GM06990 (cell line): ENCODE data around the gene LRRC56.

Source experiments
- DNase-seq: peaks from one replicate; pipeline ENCODE4 v3.0.0-alpha.2; 2011; ENCODE audit not compliant: insufficient read length; ENCODE audit errors: extremely low read depth
- H3K27me3 ChIP-seq: replicated peaks from 2 replicates; pipeline ENCODE4 v1.6.0; 2011; ENCODE audit warnings: low read length; ENCODE audit not compliant: control insufficient read depth, insufficient read depth
- H3K36me3 ChIP-seq: 2 replicates; pipeline ENCODE4 v1.5.1; 2011; ENCODE audit warnings: low read length; ENCODE audit not compliant: control insufficient read depth, insufficient read depth
- H3K4me3 ChIP-seq: replicated peaks from 2 replicates; pipeline ENCODE4 v1.5.1; 2011; ENCODE audit warnings: low read depth, mild to moderate bottlenecking, control low read depth, low read length
- TF ChIP-seq, protein P1 (sequence below): IDR thresholded peaks from 2 replicates; pipeline ENCODE4 v1.5.1; 2011; ENCODE audit warnings: low read length, control low read depth, mild to moderate bottlenecking, inconsistent platforms; ENCODE audit not compliant: insufficient read depth, poor library complexity, severe bottlenecking

LRRC56 gene

DNA sequence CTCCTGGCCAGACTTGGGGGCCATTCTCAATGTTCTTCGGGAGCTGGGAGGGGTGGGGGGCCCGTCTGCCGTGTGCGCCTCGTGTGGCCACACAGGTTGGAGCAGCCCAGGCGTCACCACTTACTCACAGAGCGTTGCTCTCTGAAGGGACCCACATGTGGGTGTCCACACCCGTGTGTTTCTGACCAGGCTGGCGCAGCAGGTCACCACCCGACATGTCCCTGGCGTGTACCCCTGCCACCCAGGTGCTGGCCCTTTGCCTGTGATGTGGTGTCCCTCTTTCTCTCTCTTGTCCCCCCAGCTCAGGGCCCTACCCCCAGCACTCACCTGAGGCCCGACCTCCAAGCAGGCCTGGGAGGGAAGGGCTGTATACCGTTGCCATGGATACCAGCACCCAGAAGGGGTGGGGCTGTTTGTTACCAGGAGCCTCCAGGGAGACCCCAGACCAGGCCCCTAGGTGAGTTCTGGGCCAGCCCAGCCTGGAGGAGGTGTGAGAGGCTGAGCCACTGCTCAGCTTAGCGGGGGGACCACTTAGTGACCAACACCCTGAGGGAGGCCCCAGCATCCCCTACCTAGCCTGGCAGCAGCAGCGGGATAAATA, 21.8 kb downstream of the LRRC56 start:
- no peak for DNase-seq
- Histone ChIP-seq H3K27me3 (peaks cover 2% of the 10 kb centered on the region), H3K36me3 (peaks cover 2% of the 10 kb centered on the region; the same call in 1 of the 2 replicates), H3K4me3 (no peak overlapping the region)
- TF ChIP-seq, protein P1, sequence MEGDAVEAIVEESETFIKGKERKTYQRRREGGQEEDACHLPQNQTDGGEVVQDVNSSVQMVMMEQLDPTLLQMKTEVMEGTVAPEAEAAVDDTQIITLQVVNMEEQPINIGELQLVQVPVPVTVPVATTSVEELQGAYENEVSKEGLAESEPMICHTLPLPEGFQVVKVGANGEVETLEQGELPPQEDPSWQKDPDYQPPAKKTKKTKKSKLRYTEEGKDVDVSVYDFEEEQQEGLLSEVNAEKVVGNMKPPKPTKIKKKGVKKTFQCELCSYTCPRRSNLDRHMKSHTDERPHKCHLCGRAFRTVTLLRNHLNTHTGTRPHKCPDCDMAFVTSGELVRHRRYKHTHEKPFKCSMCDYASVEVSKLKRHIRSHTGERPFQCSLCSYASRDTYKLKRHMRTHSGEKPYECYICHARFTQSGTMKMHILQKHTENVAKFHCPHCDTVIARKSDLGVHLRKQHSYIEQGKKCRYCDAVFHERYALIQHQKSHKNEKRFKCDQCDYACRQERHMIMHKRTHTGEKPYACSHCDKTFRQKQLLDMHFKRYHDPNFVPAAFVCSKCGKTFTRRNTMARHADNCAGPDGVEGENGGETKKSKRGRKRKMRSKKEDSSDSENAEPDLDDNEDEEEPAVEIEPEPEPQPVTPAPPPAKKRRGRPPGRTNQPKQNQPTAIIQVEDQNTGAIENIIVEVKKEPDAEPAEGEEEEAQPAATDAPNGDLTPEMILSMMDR: no peak

DNA sequence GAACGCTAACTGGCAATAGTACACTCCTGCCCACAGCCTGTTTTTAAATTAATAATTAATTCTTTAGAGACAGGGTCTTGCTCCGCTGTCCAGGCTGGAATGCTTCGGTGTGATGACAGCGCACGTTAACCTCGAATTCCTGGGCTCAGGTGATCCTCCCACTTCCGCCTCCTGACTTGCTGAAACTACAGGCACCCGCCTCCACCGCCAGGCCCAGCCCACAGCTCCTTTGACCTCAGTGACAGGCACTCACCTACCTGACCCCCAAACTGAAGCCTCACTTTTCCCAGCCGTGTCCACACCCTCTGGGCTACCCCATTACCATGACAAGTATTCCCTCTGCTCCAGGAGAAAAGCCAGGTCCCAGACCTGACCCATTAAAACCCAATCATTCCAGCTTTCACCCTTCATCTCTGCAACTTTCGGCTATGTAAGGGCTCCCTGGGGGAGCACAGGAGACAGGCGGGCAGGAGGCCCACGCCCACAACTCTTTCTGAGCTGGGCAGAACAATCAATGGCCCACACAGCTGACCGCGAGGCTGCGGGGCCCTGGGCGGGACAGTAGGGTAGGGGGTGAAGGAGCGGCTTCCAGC, 22.5 kb downstream of the LRRC56 start:
- Histone ChIP-seq H3K36me3 (peaks cover 2% of the 10 kb centered on the region; the same call in 1 of the 2 replicates), H3K4me3 (peak overlapping the region; percentile 70), H3K27me3 (peaks cover 2% of the 10 kb centered on the region)
- DNase-seq: no peak
- TF ChIP-seq, protein P1: no peak

DNA sequence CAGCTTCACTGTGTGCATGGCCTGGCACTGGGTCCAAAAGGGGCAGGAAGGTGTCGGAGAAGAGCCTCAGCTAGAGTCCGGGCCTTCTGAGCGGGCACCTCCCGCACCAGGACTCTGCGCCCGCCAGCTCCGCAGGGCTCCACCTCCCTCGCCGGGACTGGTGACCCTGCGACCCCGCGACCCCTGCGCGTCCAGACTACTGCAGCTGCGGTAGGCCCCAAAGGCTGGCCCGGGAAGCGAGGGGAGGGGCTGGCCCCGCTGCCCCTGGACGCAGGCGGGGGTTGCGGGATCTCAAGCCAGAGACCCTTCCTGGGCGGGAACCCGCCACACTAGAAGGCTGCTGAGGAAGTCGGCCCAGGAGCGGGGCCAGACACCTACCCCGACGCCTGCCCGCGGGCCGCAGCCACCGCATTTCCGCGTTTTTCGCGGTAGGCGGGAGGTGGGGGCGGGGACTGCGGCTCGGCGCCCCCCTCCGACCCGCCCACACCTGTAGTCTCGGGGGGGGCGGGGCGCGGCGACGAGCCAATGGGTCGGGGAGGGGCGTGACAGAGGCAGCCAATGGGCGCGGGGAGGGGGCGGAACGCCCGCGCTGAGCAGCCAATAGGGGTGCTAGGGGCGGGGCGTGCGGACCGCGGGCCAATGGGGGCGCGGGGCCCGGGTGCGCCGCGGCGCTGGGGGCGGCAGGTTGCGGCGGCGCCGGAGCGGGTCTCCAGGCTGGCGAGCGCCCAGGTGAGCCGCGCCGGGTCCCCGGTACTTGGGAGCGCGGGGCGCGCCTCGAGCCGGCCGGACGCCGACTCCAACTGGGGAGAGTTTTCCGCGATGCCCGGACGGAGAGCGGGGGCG, 23.2 kb downstream of the LRRC56 start, which contains the start of the genes LMNTD2 and RASSF7:
LMNTD2 (minus strand) TSS at position 434 of the 843 bp plus-strand sequence; CDS start at position 412, 22 bp downstream.
RASSF7 (plus strand) TSS at position 666 of the 843 bp plus-strand sequence. CDS start 799 bp downstream, outside the sequence.
- TF ChIP-seq, protein P1: no peak
- Histone ChIP-seq H3K27me3 (peaks cover 2% of the 10 kb centered on the region), H3K36me3 (peaks cover 2% of the 10 kb centered on the region; the same call in 1 of the 2 replicates), H3K4me3 (peak within 1 kb of the TSS; percentile 70)
- DNase-seq: peak; percentile 92

DNA sequence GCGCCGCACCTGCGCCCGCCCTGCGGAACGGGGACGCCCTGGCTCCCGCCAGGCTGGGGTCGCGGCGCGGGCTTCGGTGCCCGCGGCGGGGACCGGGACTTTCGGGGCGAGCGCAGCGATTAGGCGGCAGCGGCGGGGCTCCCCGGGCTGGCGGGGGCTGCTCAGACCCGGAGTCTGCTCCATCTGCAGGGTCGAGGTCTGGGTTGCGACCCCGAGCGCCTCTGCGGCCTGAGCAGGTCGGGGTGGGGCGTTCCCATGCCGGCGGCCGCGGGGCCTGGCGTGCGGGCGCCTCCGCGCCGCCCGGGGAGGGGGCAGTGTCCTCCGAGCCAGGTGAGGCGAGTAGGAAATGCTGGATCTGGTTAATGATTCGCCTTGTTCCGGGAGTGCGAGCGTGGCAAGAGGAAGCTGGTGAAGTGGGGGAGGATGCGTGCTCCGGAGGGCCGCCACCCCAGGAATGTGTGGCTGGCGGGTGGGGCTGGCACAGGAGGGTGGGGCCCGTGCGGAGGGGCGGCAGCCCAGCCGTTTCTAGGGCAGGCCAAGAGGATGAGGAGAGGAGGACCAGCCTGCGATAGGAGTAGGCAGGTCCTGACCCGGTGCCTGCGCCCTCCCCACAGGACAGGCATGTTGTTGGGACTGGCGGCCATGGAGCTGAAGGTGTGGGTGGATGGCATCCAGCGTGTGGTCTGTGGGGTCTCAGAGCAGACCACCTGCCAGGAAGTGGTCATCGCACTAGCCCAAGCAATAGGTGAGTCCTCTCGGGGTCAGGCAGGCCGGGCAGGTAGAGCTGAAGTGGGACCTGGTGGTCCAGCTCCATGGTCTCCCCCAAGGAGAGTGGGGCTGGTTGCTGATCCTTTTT, 24.0 kb downstream of the LRRC56 start:
- Histone ChIP-seq H3K36me3 (peaks cover 5% of the 10 kb centered on the region), H3K4me3 (peak overlapping the region; percentile 70), H3K27me3 (peaks cover 2% of the 10 kb centered on the region)
- TF ChIP-seq, protein P1: no peak
- DNase-seq: no peak

DNA sequence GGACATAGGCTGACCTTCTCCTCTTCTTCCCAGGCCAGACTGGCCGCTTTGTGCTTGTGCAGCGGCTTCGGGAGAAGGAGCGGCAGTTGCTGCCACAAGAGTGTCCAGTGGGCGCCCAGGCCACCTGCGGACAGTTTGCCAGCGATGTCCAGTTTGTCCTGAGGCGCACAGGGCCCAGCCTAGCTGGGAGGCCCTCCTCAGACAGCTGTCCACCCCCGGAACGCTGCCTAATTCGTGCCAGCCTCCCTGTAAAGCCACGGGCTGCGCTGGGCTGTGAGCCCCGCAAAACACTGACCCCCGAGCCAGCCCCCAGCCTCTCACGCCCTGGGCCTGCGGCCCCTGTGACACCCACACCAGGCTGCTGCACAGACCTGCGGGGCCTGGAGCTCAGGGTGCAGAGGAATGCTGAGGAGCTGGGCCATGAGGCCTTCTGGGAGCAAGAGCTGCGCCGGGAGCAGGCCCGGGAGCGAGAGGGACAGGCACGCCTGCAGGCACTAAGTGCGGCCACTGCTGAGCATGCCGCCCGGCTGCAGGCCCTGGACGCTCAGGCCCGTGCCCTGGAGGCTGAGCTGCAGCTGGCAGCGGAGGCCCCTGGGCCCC, 24.8 kb downstream of the LRRC56 start:
- TF ChIP-seq, protein P1: no peak
- Histone ChIP-seq H3K36me3 (peaks cover 5% of the 10 kb centered on the region), H3K27me3 (peaks cover under 1% of the 10 kb centered on the region), H3K4me3 (peak overlapping the region; percentile 70)
- no peak for DNase-seq
